HepG2 (cell line): Measurements from ENCODE around the gene APBA3. TPM values are rescaled to one million over a fixed set of nuclear protein-coding genes. Genes with fewer than 3 reads are reported as not detected.

ENCODE experiments used
- CREM ChIP-seq, 2 experiments: sonication (generic) in 1 of 2; formaldehyde crosslinking in 1 of 2; IDR thresholded peaks; 2 replicates each; pipeline versions ENCODE4 v1.4.0 to v1.6.1; 2016 to 2020; ENCODE audit warnings: antibody characterized with exemption in 1 of 2, mild to moderate bottlenecking in 1 of 2, missing genetic modification reagents in 1 of 2
- DNMT3B ChIP-seq: conservative IDR thresholded peaks from 2 replicates; pipeline ENCODE4 v1.6.1; 2016; ENCODE audit warnings: missing biosample characterization, control low read depth
- HMG20B ChIP-seq: conservative IDR thresholded peaks from 2 replicates; pipeline ENCODE4 v1.6.1; 2016; ENCODE audit warnings: missing genetic modification reagents, missing compliant biosample characterization
- KDM1A ChIP-seq: IDR thresholded peaks from 2 replicates; pipeline ENCODE4 v1.6.1; 2016; ENCODE audit warnings: missing compliant biosample characterization
- KDM3A ChIP-seq: IDR thresholded peaks from 2 replicates; pipeline ENCODE4 v1.6.1; 2018; ENCODE audit warnings: low read depth, missing compliant biosample characterization
- KLF12 ChIP-seq: sonication (generic); formaldehyde crosslinking; IDR thresholded peaks from 2 replicates; pipeline ENCODE4 v1.4.0; 2020; ENCODE audit warnings: missing genetic modification reagents, borderline replicate concordance
- MED13 ChIP-seq: sonication (generic); formaldehyde crosslinking; IDR thresholded peaks from 2 replicates; pipeline ENCODE4 v1.5.0; 2020; ENCODE audit warnings: missing genetic modification reagents
- NFIB ChIP-seq: sonication (generic); formaldehyde crosslinking; IDR thresholded peaks from 2 replicates; pipeline ENCODE4 v1.9.0; 2021; ENCODE audit warnings: missing genetic modification reagents, mild to moderate bottlenecking, borderline replicate concordance
- NFIC ChIP-seq: IDR thresholded peaks from 2 replicates; pipeline ENCODE4 v1.6.1; 2012; ENCODE audit warnings: mild to moderate bottlenecking, low read length, inconsistent platforms
- PCBP1 ChIP-seq: fragments of 200-400 bp; formaldehyde crosslinking; IDR thresholded peaks from 2 replicates; pipeline ENCODE4 v1.6.1; 2017; ENCODE audit warnings: mild to moderate bottlenecking, low read depth, low read length, borderline replicate concordance
- PPARG ChIP-seq: conservative IDR thresholded peaks from 2 replicates; pipeline ENCODE4 v1.6.1; 2016; ENCODE audit warnings: missing biosample characterization, missing genetic modification reagents
- RAD21 ChIP-seq: fragments of 450-650 bp; formaldehyde crosslinking; IDR thresholded peaks from 2 replicates; pipeline ENCODE4 v1.5.0; 2020; ENCODE audit warnings: mild to moderate bottlenecking
- RCOR2 ChIP-seq: IDR thresholded peaks from 2 replicates; pipeline ENCODE4 v1.6.1; 2016; ENCODE audit warnings: missing biosample characterization, missing genetic modification reagents
- SOX6 ChIP-seq, 2 experiments: fragments of 450-650 bp in 1 of 2; sonication (generic) in 1 of 2; formaldehyde crosslinking in 1 of 2; IDR thresholded peaks; 2 replicates each; pipeline versions ENCODE4 v1.4.0 to v1.6.1; 2017 to 2020; ENCODE audit warnings: antibody characterized with exemption in 1 of 2, mild to moderate bottlenecking in 1 of 2, missing genetic modification reagents in 1 of 2
- TARDBP ChIP-seq: sonication (generic); formaldehyde crosslinking; IDR thresholded peaks from 2 replicates; pipeline ENCODE4 v1.8.0; 2022; ENCODE audit warnings: mild to moderate bottlenecking, missing genetic modification reagents
- ZNF24 ChIP-seq: fragments of 450-650 bp; IDR thresholded peaks from 2 replicates; pipeline ENCODE4 v1.6.1; 2017; ENCODE audit warnings: antibody characterized with exemption, mild to moderate bottlenecking
- ZNF292 ChIP-seq: sonication (generic); formaldehyde crosslinking; IDR thresholded peaks from 2 replicates; pipeline ENCODE4 v1.8.1; 2022; ENCODE audit warnings: mild to moderate bottlenecking, low read depth, missing genetic modification reagents, borderline replicate concordance
- ZNF3 ChIP-seq: IDR thresholded peaks from 2 replicates; pipeline ENCODE4 v1.7.0; 2017; ENCODE audit warnings: inconsistent platforms
- ZNF333 ChIP-seq: sonication (generic); formaldehyde crosslinking; IDR thresholded peaks from 2 replicates; pipeline ENCODE4 v1.4.0; 2020; ENCODE audit warnings: mild to moderate bottlenecking, missing genetic modification reagents, borderline replicate concordance
- ZNF432 ChIP-seq: sonication (generic); formaldehyde crosslinking; IDR thresholded peaks from 2 replicates; pipeline ENCODE4 v1.5.0; 2020; ENCODE audit warnings: missing genetic modification reagents, mild to moderate bottlenecking, borderline replicate concordance
- ZNF841 ChIP-seq: sonication (generic); formaldehyde crosslinking; IDR thresholded peaks from 2 replicates; pipeline ENCODE4 v1.8.1; 2023; ENCODE audit warnings: missing genetic modification reagents, borderline replicate concordance
- ZNF878 ChIP-seq: sonication (generic); formaldehyde crosslinking; IDR thresholded peaks from 2 replicates; pipeline ENCODE4 v1.8.1; 2023; ENCODE audit warnings: mild to moderate bottlenecking, missing genetic modification reagents, moderate library complexity
- polyA plus RNA-seq, 8 experiments: library from polyadenylated mRNA; depleted of rRNA in 3 of 8; stranded (reverse) in 7 of 8; unstranded in 1 of 8; fragments of >200 nt; fragmentation: Illumina TruSeq in 4 of 8; extraction: Trizol in 4 of 8; gene quantifications; 2 replicates each; pipeline versions ENCODE4 v1.2.1 to v1.2.3, GENCODE V29; 2011 to 2016; ENCODE audit warnings: low read depth in 4 of 8, missing spikeins in 1 of 8, mixed read lengths in 1 of 8; ENCODE audit not compliant: insufficient read depth in 1 of 8
- total RNA-seq, 5 experiments: library from RNA; depleted of rRNA; stranded (reverse); fragments of >200 nt; fragmentation: Illumina TruSeq; extraction: Trizol; gene quantifications; 2 replicates each; pipeline ENCODE4 v1.2.3, GENCODE V29; 2016; ENCODE audit warnings: low read depth in 1 of 5
- TF ChIP-seq, protein P1 (sequence below): sonication (generic); formaldehyde crosslinking; IDR thresholded peaks from 2 replicates; pipeline ENCODE4 v1.9.0; 2021; ENCODE audit warnings: missing genetic modification reagents, mild to moderate bottlenecking, borderline replicate concordance
- TF ChIP-seq, protein P2 (sequence below): IDR thresholded peaks from 2 replicates; pipeline ENCODE4 v1.6.1; 2016; ENCODE audit warnings: missing compliant biosample characterization, missing genetic modification reagents, borderline replicate concordance
- TF ChIP-seq, protein P3 (sequence below): sonication (generic); formaldehyde crosslinking; IDR thresholded peaks from 2 replicates; pipeline ENCODE4 v1.4.0; 2020; ENCODE audit warnings: missing genetic modification reagents
- TF ChIP-seq, protein P4 (sequence below): sonication (generic); formaldehyde crosslinking; IDR thresholded peaks from 2 replicates; pipeline ENCODE4 v1.8.0; 2022; ENCODE audit warnings: low read depth, missing genetic modification reagents

The APBA3 gene
- total and polyA plus RNA-seq, 2 of the 13 experiments (the other 11 are each of a cell fraction or from before 2014, with no cell fraction given): 14.2 to 14.3 TPM

DNA sequence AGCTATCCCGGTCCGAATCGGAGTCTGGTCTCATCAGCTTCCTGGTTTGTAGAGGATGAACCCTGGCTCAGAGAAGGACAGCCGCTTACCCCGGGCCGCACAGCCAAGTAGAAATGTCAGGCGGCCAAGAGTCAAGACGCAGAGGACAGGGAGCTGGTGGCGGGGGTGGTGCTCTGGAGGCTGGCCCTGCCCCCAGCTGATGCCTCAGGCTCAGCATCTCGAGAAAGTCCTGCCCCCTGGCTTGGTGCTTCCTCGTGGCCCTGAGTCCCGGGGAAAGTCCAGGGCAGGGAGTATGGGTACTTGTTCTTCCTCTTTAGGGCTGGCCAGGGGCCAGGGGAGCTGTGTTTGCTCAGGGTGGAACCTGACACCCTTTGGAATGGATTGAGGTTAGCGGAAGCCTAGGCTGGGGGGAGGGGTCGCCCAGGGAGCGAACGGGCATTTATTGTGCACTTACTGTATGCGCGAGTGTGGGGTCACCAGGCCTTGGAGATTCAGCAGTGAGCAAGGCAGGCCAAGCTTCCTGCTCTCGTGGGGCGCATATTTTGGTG, 51.2 kb downstream of the APBA3 start (continued):
- peak; percentile 86 for TF ChIP-seq NFIC
- TF ChIP-seq DNMT3B (CRISPR knock-in tag): no peak
- TF ChIP-seq ZNF292 (CRISPR knock-in tag): no peak
- TF ChIP-seq ZNF432 (CRISPR knock-in tag): no peak
- TF ChIP-seq, protein P1, sequence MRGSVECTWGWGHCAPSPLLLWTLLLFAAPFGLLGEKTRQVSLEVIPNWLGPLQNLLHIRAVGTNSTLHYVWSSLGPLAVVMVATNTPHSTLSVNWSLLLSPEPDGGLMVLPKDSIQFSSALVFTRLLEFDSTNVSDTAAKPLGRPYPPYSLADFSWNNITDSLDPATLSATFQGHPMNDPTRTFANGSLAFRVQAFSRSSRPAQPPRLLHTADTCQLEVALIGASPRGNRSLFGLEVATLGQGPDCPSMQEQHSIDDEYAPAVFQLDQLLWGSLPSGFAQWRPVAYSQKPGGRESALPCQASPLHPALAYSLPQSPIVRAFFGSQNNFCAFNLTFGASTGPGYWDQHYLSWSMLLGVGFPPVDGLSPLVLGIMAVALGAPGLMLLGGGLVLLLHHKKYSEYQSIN (CRISPR knock-in tag): no peak
- 0 out of 2 replicates have a peak, but pooled peaks have one; percentile 26 for TF ChIP-seq MED13 (CRISPR knock-in tag)
- no peak for TF ChIP-seq NFIB (CRISPR knock-in tag)
- 0 out of 2 replicates have a peak, but pooled peaks have one; percentile 36 for TF ChIP-seq ZNF333 (CRISPR knock-in tag)
- TF ChIP-seq KDM3A (CRISPR knock-in tag): no peak; the same call in 1 of the 2 replicates
- peak; percentile 68; the same call in 1 of the 2 replicates for TF ChIP-seq HMG20B (CRISPR knock-in tag)
- TF ChIP-seq ZNF841: no peak
- peak; percentile 90 for TF ChIP-seq RCOR2 (CRISPR knock-in tag)
- peak; percentile 94 for TF ChIP-seq KDM1A (CRISPR knock-in tag)
- 0 out of 2 replicates have a peak, but pooled peaks have one; percentile 11 for TF ChIP-seq ZNF3 (CRISPR knock-in tag)
- peak; percentile 49; the same call in 1 of the 2 replicates for TF ChIP-seq CREM (IDR thresholded peaks at IDR 0.05)
- TF ChIP-seq CREM (CRISPR knock-in tag; IDR thresholded peaks at IDR 0.05): no peak
- TF ChIP-seq PCBP1: peak; percentile 78; the same call in 1 of the 2 replicates
- 0 out of 2 replicates have a peak, but pooled peaks have one; percentile 51 for TF ChIP-seq ZNF878
- TF ChIP-seq SOX6 (IDR thresholded peaks at IDR 0.05): no peak
- peak; percentile 85 for TF ChIP-seq SOX6 (CRISPR knock-in tag; IDR thresholded peaks at IDR 0.05)
- TF ChIP-seq, protein P2, sequence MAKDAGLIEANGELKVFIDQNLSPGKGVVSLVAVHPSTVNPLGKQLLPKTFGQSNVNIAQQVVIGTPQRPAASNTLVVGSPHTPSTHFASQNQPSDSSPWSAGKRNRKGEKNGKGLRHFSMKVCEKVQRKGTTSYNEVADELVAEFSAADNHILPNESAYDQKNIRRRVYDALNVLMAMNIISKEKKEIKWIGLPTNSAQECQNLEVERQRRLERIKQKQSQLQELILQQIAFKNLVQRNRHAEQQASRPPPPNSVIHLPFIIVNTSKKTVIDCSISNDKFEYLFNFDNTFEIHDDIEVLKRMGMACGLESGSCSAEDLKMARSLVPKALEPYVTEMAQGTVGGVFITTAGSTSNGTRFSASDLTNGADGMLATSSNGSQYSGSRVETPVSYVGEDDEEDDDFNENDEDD (CRISPR knock-in tag): peak; percentile 56; the same call in 1 of the 2 replicates
- TF ChIP-seq, protein P3, sequence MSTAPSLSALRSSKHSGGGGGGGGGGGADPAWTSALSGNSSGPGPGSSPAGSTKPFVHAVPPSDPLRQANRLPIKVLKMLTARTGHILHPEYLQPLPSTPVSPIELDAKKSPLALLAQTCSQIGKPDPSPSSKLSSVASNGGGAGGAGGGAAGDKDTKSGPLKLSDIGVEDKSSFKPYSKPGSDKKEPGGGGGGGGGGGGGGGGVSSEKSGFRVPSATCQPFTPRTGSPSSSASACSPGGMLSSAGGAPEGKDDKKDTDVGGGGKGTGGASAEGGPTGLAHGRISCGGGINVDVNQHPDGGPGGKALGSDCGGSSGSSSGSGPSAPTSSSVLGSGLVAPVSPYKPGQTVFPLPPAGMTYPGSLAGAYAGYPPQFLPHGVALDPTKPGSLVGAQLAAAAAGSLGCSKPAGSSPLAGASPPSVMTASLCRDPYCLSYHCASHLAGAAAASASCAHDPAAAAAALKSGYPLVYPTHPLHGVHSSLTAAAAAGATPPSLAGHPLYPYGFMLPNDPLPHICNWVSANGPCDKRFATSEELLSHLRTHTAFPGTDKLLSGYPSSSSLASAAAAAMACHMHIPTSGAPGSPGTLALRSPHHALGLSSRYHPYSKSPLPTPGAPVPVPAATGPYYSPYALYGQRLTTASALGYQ (CRISPR knock-in tag): peak; percentile 78; the same call in 1 of the 2 replicates
- TF ChIP-seq, protein P4, sequence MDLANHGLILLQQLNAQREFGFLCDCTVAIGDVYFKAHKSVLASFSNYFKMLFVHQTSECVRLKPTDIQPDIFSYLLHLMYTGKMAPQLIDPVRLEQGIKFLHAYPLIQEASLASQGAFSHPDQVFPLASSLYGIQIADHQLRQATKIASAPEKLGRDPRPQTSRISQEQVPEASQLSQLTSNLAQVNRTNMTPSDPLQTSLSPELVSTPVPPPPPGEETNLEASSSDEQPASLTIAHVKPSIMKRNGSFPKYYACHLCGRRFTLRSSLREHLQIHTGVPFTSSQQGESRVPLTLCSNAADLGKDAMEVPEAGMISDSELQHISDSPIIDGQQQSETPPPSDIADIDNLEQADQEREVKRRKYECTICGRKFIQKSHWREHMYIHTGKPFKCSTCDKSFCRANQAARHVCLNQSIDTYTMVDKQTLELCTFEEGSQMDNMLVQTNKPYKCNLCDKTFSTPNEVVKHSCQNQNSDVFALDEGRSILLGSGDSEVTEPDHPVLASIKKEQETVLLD (CRISPR knock-in tag): no peak
- peak; percentile 75 for TF ChIP-seq PPARG (CRISPR knock-in tag)
- peak; percentile 46; the same call in 1 of the 2 replicates for TF ChIP-seq KLF12 (CRISPR knock-in tag)
- peak; percentile 95 for TF ChIP-seq TARDBP
- TF ChIP-seq ZNF24: no peak
- TF ChIP-seq RAD21: 0 out of 2 replicates have a peak, but pooled peaks have one; percentile 35
